ENCODE results near the gene ZBTB20.

ZBTB20 gene

GRCh38 chr3:114609973-114610630, 537.0 kb downstream of the ZBTB20 start:
- no peak for DNase-seq

- DNase-seq, result no peak
Measured at GRCh38 chr3:114608293-114608692, 538.8 kb downstream of the ZBTB20 start.

- no peak for DNase-seq
Measured at GRCh38 chr3:114606336-114606735, 540.8 kb downstream of the ZBTB20 start.

GRCh38 chr3:114600571-114600970, 546.5 kb downstream of the ZBTB20 start:
- no peak for DNase-seq

- no peak for DNase-seq
Measured at GRCh38 chr3:114597871-114598270, 549.2 kb downstream of the ZBTB20 start.

- no peak for DNase-seq
Measured at GRCh38 chr3:114597012-114597411, 550.1 kb downstream of the ZBTB20 start.

- no peak for DNase-seq
Measured at GRCh38 chr3:114596147-114596546, 550.9 kb downstream of the ZBTB20 start.

GRCh38 chr3:114595522-114596028, 551.5 kb downstream of the ZBTB20 start:
- DNase-seq, result no peak

- no peak for DNase-seq
Measured at GRCh38 chr3:114590309-114591047, 556.6 kb downstream of the ZBTB20 start.

GRCh38 chr3:114587986-114588385, 559.1 kb downstream of the ZBTB20 start:
- no peak for DNase-seq

GRCh38 chr3:114586119-114586518, 561.0 kb downstream of the ZBTB20 start:
- no peak for DNase-seq

- no peak for DNase-seq
Measured at GRCh38 chr3:114585687-114586086, 561.4 kb downstream of the ZBTB20 start.

- DNase-seq, result no peak
Measured at GRCh38 chr3:114584734-114585371, 562.2 kb downstream of the ZBTB20 start.

GRCh38 chr3:114582929-114583328, 564.2 kb downstream of the ZBTB20 start:
- DNase-seq, result no peak

- DNase-seq, result no peak
Measured at GRCh38 chr3:114572364-114573062, 574.6 kb downstream of the ZBTB20 start.

- DNase-seq, result no peak
Measured at GRCh38 chr3:114571363-114571762, 575.7 kb downstream of the ZBTB20 start.

- DNase-seq, result no peak
Measured at GRCh38 chr3:114569186-114569585, 577.9 kb downstream of the ZBTB20 start.

GRCh38 chr3:114567771-114568170, 579.3 kb downstream of the ZBTB20 start:
- no peak for DNase-seq

GRCh38 chr3:114566767-114567166, 580.3 kb downstream of the ZBTB20 start:
- no peak for DNase-seq

- DNase-seq, result no peak
Measured at GRCh38 chr3:114566162-114566755, 580.8 kb downstream of the ZBTB20 start.

- DNase-seq, result no peak
Measured at GRCh38 chr3:114565216-114565615, 581.9 kb downstream of the ZBTB20 start.

GRCh38 chr3:114563720-114564119, 583.4 kb downstream of the ZBTB20 start:
- no peak for DNase-seq

- DNase-seq, result no peak
Measured at GRCh38 chr3:114562557-114562956, 584.5 kb downstream of the ZBTB20 start.
